HFF-Myc (cell line): ENCODE data around the gene ICOS.
"Not testable (repeated sequence)": the region's sequence is repeated elsewhere in the genome, so short reads cannot be mapped to it uniquely, and the experiment has no call there.

ENCODE experiments used
- DNase-seq: peaks from one replicate; pipeline ENCODE4 v3.0.0-alpha.2; 2011; ENCODE audit warnings: low read depth; ENCODE audit errors: extremely low read depth
- H3K4me3 ChIP-seq: replicated peaks from 2 replicates; pipeline ENCODE4 v1.5.1; 2011; ENCODE audit warnings: low read depth, mild to moderate bottlenecking, control low read depth, low read length
- CTCF ChIP-seq: IDR thresholded peaks from 2 replicates; pipeline ENCODE4 v1.5.1; 2012; ENCODE audit warnings: mild to moderate bottlenecking, low read depth, low read length, control low read depth; ENCODE audit errors: missing control alignments

ICOS gene

GRCh38 chr2:203940039-203940438, 3.5 kb downstream of the ICOS start:
- no peak for DNase-seq
- no peak for TF ChIP-seq CTCF
- H3K4me3 ChIP-seq: no peak overlapping the region

- DNase-seq, H3K4me3 ChIP-seq: not testable (repeated sequence)
These were observed 7.2 kb downstream of the ICOS start for GRCh38 chr2:203943493-203944382.

- no peak for DNase-seq
- TF ChIP-seq CTCF: no peak
- no peak overlapping the region for H3K4me3 ChIP-seq
These were observed 12.2 kb downstream of the ICOS start for GRCh38 chr2:203948733-203949132.

- H3K4me3 ChIP-seq: no peak overlapping the region
- no peak for TF ChIP-seq CTCF
- no peak for DNase-seq
These were observed 12.7 kb downstream of the ICOS start for GRCh38 chr2:203949228-203949627.

GRCh38 chr2:203951366-203951902, 14.9 kb downstream of the ICOS start:
- H3K4me3 ChIP-seq: no peak overlapping the region
- TF ChIP-seq CTCF: no peak
- no peak for DNase-seq

- no peak for TF ChIP-seq CTCF
- no peak for DNase-seq
- no peak overlapping the region for H3K4me3 ChIP-seq
These were observed 22.7 kb downstream of the ICOS start for GRCh38 chr2:203959265-203959664.

GRCh38 chr2:203959672-203960071, 23.1 kb downstream of the ICOS start:
- no peak for DNase-seq
- no peak for TF ChIP-seq CTCF
- H3K4me3 ChIP-seq: no peak overlapping the region
